Large intestine (tissue), 3 donors: Measurements from ENCODE around the gene PCYOX1L. TPM values are rescaled to one million over a fixed set of nuclear protein-coding genes. Genes with fewer than 3 reads are reported as not detected.
A peak's percentile ranks its signal among the peaks of the same experiment; 100 is the strongest.

Source experiments
- DNase-seq, 2 donors: peaks; one replicate each; pipeline versions ENCODE4 v3.0.0 to v3.0.0-alpha.2; 2013
- H3K27ac ChIP-seq: one replicate; pipeline ENCODE4 v1.5.1; 2013; ENCODE audit warnings: low read length
- H3K27me3 ChIP-seq: 2 replicates; pipeline ENCODE4 v1.6.1; 2013; ENCODE audit warnings: low read length; ENCODE audit not compliant: control insufficient read depth, insufficient read depth
- H3K36me3 ChIP-seq: 2 replicates; pipeline ENCODE4 v1.6.1; 2013; ENCODE audit warnings: low read length; ENCODE audit not compliant: control insufficient read depth, insufficient read depth
- H3K4me1 ChIP-seq: one replicate; pipeline ENCODE4 v1.6.1; 2013; ENCODE audit warnings: low read length; ENCODE audit not compliant: control insufficient read depth, insufficient read depth
- H3K4me3 ChIP-seq: one replicate; pipeline ENCODE4 v1.5.1; 2013; ENCODE audit warnings: low read length
- H3K9me3 ChIP-seq: one replicate; pipeline ENCODE4 v1.6.1; 2013; ENCODE audit warnings: mild to moderate bottlenecking, low read depth, low read length, moderate library complexity; ENCODE audit not compliant: control insufficient read depth
- WGBS: methylation state at CpG from one replicate; pipeline ENCODE4 v1.1.5; 2013; ENCODE audit warnings: low lambda C conversion rate; ENCODE audit not compliant: insufficient coverage; 5-methylcytosine and 5-hydroxymethylcytosine counted together
- polyA plus RNA-seq: library from polyadenylated mRNA; unstranded; fragments of 120-200 nt; gene quantifications from one replicate; pipeline ENCODE4 v1.2.1, GENCODE V29; 2013

The PCYOX1L gene
- polyA plus RNA-seq, 1 donor = 48.7 TPM

DNA sequence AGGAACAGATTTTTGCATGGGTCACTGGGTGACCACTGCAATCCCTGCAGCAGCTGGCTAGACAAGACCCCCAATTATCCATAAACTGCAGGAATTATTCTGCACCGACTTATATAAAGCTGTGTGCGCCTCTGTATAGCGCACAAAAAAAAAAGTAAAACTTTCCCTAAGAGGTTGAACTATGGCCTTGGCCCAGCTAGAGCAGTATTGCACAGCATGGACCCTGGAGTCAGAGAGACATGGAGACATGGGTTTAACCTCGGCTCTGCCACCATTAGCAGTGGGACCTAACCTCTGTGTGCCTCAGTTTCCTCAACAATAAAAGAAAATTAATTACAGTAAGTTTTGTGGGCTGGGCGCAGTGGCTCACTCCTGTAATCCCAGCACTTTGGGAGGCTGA, 29.7 kb upstream of the PCYOX1L start:
- Histone ChIP-seq H3K36me3 (no peaks in the 10 kb centered on the region), H3K4me1 (peaks cover 26% of the 10 kb centered on the region), H3K27ac (no peak overlapping the region), H3K27me3 (no peaks in the 10 kb centered on the region), H3K4me3 (no peak overlapping the region), H3K9me3 (no peaks in the 10 kb centered on the region)
- no CpG with 5 or more reads among the region's 5 CpGs for WGBS
- no peak for DNase-seq

DNA sequence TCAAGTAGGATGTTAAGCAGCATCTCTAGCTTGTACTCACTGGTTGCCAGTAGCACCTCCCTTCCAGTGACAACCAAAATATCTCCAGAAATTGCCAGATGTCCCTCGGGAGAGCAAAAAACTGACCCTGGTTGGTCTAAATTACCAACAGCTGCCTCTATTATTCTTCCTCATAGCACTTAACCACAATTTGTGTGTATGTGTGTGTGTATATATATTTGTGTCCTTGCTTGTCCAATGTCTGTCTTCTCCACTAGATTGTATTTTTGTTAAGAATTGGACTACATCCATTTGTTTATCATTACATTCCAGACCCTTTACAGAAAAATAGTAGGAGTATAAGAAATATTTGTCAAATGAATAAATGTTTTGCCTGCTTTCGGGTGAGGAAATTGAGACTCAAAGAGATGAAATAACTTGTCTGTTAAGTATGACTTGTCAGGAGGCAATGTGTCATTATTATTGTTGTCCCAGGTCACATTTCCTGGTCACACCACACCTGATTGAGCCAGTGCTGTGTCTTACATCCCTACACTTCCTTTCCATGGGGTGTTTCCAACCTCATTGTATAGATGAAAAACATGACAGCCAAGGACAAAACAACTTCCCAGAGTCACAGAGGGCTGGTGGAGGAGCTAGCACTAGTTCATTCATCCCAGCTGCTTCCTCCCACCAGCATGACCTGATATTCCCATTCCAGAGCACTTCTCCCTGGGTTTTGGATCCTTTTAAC, 24.0 kb upstream of the PCYOX1L start:
- no CpG with 5 or more reads among the region's 2 CpGs for WGBS
- Histone ChIP-seq H3K27me3 (no peaks in the 10 kb centered on the region), H3K36me3 (no peaks in the 10 kb centered on the region), H3K4me1 (no peaks in the 10 kb centered on the region), H3K9me3 (no peaks in the 10 kb centered on the region), H3K4me3 (no peak overlapping the region), H3K27ac (no peak overlapping the region)
- no peak for DNase-seq

DNA sequence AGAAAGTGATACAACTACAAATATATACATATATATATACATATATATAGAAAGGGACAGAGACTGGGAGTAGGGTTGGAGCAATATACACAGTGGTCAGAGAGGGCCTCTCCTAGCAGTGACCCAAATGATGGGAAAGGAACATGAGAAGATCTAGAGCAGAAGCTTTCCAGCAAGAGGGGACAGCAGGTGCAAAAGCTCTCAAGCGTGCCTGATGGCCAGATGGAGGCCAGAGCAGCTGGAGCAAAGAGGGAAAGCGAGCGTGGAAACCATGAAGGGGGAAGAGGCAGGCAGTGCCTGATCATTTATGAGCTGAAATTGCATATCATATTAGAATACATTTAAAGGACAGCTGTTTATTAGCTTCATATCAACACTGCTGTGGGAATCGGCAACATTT, 20.1 kb upstream of the PCYOX1L start:
- Histone ChIP-seq H3K27ac (no peak overlapping the region), H3K36me3 (no peaks in the 10 kb centered on the region), H3K27me3 (no peaks in the 10 kb centered on the region), H3K9me3 (no peaks in the 10 kb centered on the region), H3K4me1 (peaks cover 21% of the 10 kb centered on the region), H3K4me3 (no peak overlapping the region)
- DNase-seq = no peak
- no CpG with 5 or more reads among the region's 4 CpGs for WGBS

- Histone ChIP-seq H3K4me3 (no peak overlapping the region), H3K27me3 (no peaks in the 10 kb centered on the region), H3K27ac (no peak overlapping the region), H3K36me3 (no peaks in the 10 kb centered on the region), H3K4me1 (peaks cover 22% of the 10 kb centered on the region), H3K9me3 (no peaks in the 10 kb centered on the region)
- WGBS = no CpG with 5 or more reads among the region's 1 CpG
- no peak for DNase-seq
Observed at GRCh38 chr5:149338364-149338763, 19.5 kb upstream of the PCYOX1L start.

DNA sequence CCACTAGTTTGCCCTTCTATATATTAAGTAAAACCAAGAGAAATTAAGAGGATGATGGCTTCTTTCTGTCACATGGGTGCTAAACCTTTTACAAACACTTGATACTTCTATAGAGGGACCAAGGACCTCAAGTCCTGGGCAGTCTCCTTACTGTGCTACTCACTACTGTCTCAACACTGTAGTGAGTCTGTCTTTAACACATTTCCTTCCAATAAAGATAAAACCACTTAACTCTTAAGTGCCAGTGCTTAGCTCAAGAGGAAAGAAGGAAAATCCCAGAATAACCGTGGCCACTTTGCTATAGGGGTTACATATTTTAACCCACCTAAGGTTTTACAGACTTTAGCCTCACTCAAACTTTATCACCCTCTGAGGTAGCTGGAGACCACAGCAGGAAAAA, 16.9 kb upstream of the PCYOX1L start:
- no CpG with 5 or more reads among the region's 1 CpG for WGBS
- Histone ChIP-seq H3K4me3 (no peak overlapping the region), H3K36me3 (no peaks in the 10 kb centered on the region), H3K27me3 (no peaks in the 10 kb centered on the region), H3K9me3 (no peaks in the 10 kb centered on the region), H3K27ac (peak overlapping the region; percentile 76), H3K4me1 (peaks cover 32% of the 10 kb centered on the region)
- peak in 1 of 2 donors; percentile 53 for DNase-seq

GRCh38 chr5:149341876-149342275, 16.0 kb upstream of the PCYOX1L start:
- peak overlapping the region; percentile 76 for H3K27ac ChIP-seq
- peak; percentile 73 to 89 for DNase-seq

DNA sequence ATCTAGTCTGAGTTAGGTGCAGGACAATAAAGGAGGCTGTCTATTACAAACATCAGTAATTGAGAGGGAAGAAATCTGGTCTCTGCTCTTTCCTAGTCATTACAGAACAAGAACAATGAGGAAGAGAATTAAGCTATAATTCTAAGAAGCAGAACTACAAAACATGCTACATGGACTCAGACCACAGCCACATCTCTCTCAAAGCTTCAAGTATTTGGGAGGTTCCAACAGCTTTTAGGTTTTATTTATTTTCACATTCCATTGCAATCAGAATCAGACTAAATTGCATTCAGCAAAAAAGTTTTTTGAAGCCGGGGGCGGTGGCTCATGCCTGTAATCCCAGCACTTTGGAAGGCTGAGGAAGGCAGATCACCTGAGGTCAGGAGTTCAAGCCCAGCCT, 13.7 kb upstream of the PCYOX1L start:
- no peak overlapping the region for H3K4me3 ChIP-seq
- H3K9me3 ChIP-seq = no peaks in the 10 kb centered on the region
- no peaks in the 10 kb centered on the region for H3K27me3 ChIP-seq
- peak overlapping the region; percentile 72 for H3K27ac ChIP-seq
- no peak for DNase-seq
- H3K4me1 ChIP-seq = peaks cover 34% of the 10 kb centered on the region
- H3K36me3 ChIP-seq = peaks cover 16% of the 10 kb centered on the region
- no CpG with 5 or more reads among the region's 2 CpGs for WGBS

More at GRCh38 chr5:149341876-149342275, 16.0 kb upstream of the PCYOX1L start:
- Histone ChIP-seq H3K27me3 (no peaks in the 10 kb centered on the region), H3K4me1 (peaks cover 34% of the 10 kb centered on the region), H3K4me3 (no peak overlapping the region), H3K36me3 (no peaks in the 10 kb centered on the region), H3K9me3 (no peaks in the 10 kb centered on the region)

DNA sequence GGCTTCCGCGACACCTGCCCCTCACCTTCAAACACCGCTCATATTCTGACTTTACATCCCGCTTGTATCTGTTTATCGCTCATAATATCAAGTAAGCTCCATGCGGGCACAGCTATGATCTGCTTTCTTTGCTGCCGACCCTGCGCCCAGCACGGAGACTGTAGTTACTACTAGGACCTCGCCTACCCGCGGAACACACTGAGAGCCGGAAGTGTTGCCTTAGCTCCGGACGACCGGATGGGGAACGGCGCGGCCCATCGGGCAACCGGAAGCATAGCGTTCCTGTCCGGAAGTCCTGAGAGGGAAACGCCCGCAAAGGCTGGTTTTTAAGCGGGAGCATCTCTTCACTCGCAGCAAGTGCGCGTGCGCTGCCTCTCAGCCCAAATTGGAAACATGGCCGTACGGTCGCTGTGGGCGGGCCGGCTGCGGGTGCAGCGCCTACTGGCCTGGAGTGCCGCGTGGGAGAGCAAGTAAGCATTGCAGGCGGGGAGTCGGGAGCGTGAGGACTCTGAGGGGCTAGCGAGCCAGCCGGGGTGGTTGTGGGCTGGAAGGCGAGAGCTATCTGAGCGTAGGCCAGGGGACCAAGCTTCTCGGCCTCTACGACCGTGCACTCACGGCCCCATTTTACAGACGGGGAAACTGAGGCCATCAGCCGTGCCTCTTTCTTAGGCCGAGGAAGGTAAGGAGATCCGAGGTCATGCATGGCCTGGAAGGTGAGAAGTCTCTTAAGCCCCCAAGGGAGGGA, 12.5 kb upstream of the PCYOX1L start, which contains the start of gene GRPEL2:
GRPEL2 (plus strand) TSS at position 353 of the 745 bp plus-strand sequence; CDS start at position 394, 41 bp downstream.
- no peaks in the 10 kb centered on the region for H3K27me3 ChIP-seq
- peak within 1 kb of the TSS; percentile 90 for H3K4me3 ChIP-seq
- 6% methylated on average over 3 of the region's 54 CpGs for WGBS
- H3K36me3 ChIP-seq = peaks cover 27% of the 10 kb centered on the region
- peak within 1 kb of the TSS; percentile 72 for H3K27ac ChIP-seq
- peak; percentile 95 to 97 for DNase-seq
- H3K9me3 ChIP-seq = no peaks in the 10 kb centered on the region
- H3K4me1 ChIP-seq = peaks cover 33% of the 10 kb centered on the region

DNA sequence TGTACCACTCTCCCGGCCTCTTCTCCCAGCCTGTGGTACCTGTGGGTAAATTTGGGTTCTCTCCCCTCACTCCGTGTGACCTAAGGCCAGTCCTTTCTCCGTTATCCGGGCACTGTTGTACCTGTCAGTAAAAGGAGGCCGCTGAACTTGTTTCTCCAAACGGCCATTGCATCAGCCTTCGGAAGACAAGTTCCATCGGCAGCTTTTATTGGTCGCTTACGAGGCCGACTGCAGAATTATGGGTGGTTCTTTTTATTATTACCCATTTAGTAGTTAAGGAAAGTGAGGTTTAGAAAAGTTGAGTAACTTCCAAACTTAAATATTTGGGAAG, 12.0 kb upstream of the PCYOX1L start:
- Histone ChIP-seq H3K4me1 (peaks cover 29% of the 10 kb centered on the region), H3K36me3 (peaks cover 31% of the 10 kb centered on the region), H3K9me3 (no peaks in the 10 kb centered on the region), H3K4me3 (peak overlapping the region; percentile 90), H3K27me3 (no peaks in the 10 kb centered on the region), H3K27ac (peak overlapping the region; percentile 72)
- DNase-seq = peak in 1 of 2 donors; percentile 60
- WGBS = no CpG with 5 or more reads among the region's 11 CpGs

- WGBS = no CpG with 5 or more reads among the region's 1 CpG
- Histone ChIP-seq H3K4me3 (no peak overlapping the region), H3K4me1 (peaks cover 11% of the 10 kb centered on the region), H3K27me3 (no peaks in the 10 kb centered on the region), H3K36me3 (peaks cover 52% of the 10 kb centered on the region), H3K27ac (no peak overlapping the region), H3K9me3 (no peaks in the 10 kb centered on the region)
- DNase-seq = no peak
Observed at GRCh38 chr5:149348518-149348917, 9.3 kb upstream of the PCYOX1L start.
